ENCODE data around the gene INHBC. TPM values are rescaled to one million over a fixed set of nuclear protein-coding genes. Genes with fewer than 3 reads are reported as not detected.
A peak's percentile ranks its signal among the peaks of the same experiment; 100 is the strongest.
"Not testable (repeated sequence)": the region's sequence is repeated elsewhere in the genome, so short reads cannot be mapped to it uniquely, and the experiment has no call there.

The INHBC gene
- total RNA-seq, 2 donors from 2014 or later: not detected

- TF ChIP-seq CTCF (conservative IDR thresholded peaks at IDR 0.05): no peak
- peak overlapping the region; percentile 30 for H3K27ac Mint-ChIP-seq
- 89 to 93% methylated on average over 5 of the region's 5 CpGs for WGBS, 2 experiments (ENCODE audit: insufficient coverage in 1 of 2, insufficient read length in 1 of 2)
These were observed 33.4 kb upstream of the INHBC start for GRCh38 chr12:57401165-57401564.

GRCh38 chr12:57402156-57402555, 32.4 kb upstream of the INHBC start:
- not testable (repeated sequence) for H3K27ac Mint-ChIP-seq

More at GRCh38 chr12:57401165-57401564, 33.4 kb upstream of the INHBC start:
- no peaks in the 10 kb centered on the region for H3K27me3 Mint-ChIP-seq (ENCODE audit: insufficient read depth)
- H3K4me3 Mint-ChIP-seq: no peak overlapping the region
- Histone ChIP-seq H3K27me3 (ENCODE audit: control insufficient read depth, insufficient read depth, low read length, poor library complexity, severe bottlenecking) (no peaks in the 10 kb centered on the region), H3K4me3 (ENCODE audit: low read length) (no peak overlapping the region), H3K36me3 (ENCODE audit: control insufficient read depth, insufficient read depth, low read length) (no peaks in the 10 kb centered on the region), H3K9me3 (ENCODE audit: control insufficient read depth, low read length) (no peaks in the 10 kb centered on the region), H3K27ac (ENCODE audit: low read depth, low read length) (no peak overlapping the region), H3K4me1 (ENCODE audit: control insufficient read depth, insufficient read depth, low read length) (no peaks in the 10 kb centered on the region), H3K9ac (ENCODE audit: extremely low read depth, low read length, poor library complexity, severe bottlenecking) (no peak overlapping the region)
- H3K9me3 Mint-ChIP-seq: no peaks in the 10 kb centered on the region
- peaks cover 7% of the 10 kb centered on the region for H3K36me3 Mint-ChIP-seq (ENCODE audit: low read depth)
- peaks cover 8% of the 10 kb centered on the region for H3K4me1 Mint-ChIP-seq
- DNase-seq: no peak

GRCh38 chr12:57404966-57405640, 29.5 kb upstream of the INHBC start:
- no peaks in the 10 kb centered on the region for H3K27me3 ChIP-seq (ENCODE audit: control insufficient read depth, insufficient read depth, low read length, poor library complexity, severe bottlenecking)
- H3K9ac ChIP-seq (ENCODE audit: extremely low read depth, low read length, poor library complexity, severe bottlenecking): no peak overlapping the region
- no peaks in the 10 kb centered on the region for H3K36me3 ChIP-seq (ENCODE audit: control insufficient read depth, insufficient read depth, low read length)
- no peaks in the 10 kb centered on the region for H3K4me1 ChIP-seq (ENCODE audit: control insufficient read depth, insufficient read depth, low read length)
- Mint-ChIP-seq H3K27me3 (ENCODE audit: insufficient read depth) (no peaks in the 10 kb centered on the region), H3K9me3 (no peaks in the 10 kb centered on the region), H3K27ac (peak overlapping the region; percentile 64), H3K4me3 (no peak overlapping the region), H3K4me1 (no peaks in the 10 kb centered on the region), H3K36me3 (ENCODE audit: low read depth) (peaks cover 8% of the 10 kb centered on the region)
- no peaks in the 10 kb centered on the region for H3K9me3 ChIP-seq (ENCODE audit: control insufficient read depth, low read length)
- 94 to 100% methylated on average over 3 to 4 of the region's 5 CpGs for WGBS, 2 experiments (ENCODE audit: insufficient coverage in 1 of 2, insufficient read length in 1 of 2)
- TF ChIP-seq CTCF (conservative IDR thresholded peaks at IDR 0.05): no peak
- H3K27ac ChIP-seq (ENCODE audit: low read depth, low read length): no peak overlapping the region
- DNase-seq: no peak
- H3K4me3 ChIP-seq (ENCODE audit: low read length): no peak overlapping the region

More at GRCh38 chr12:57402156-57402555, 32.4 kb upstream of the INHBC start:
- not testable (repeated sequence) for H3K4me3 Mint-ChIP-seq; H3K9me3 ChIP-seq (ENCODE audit: control insufficient read depth, low read length); DNase-seq; H3K4me1 Mint-ChIP-seq; H3K27me3 Mint-ChIP-seq (ENCODE audit: insufficient read depth); H3K4me1 ChIP-seq (ENCODE audit: control insufficient read depth, insufficient read depth, low read length); H3K27me3 ChIP-seq (ENCODE audit: control insufficient read depth, insufficient read depth, low read length, poor library complexity, severe bottlenecking); H3K9ac ChIP-seq (ENCODE audit: extremely low read depth, low read length, poor library complexity, severe bottlenecking); H3K27ac ChIP-seq (ENCODE audit: low read depth, low read length); H3K36me3 Mint-ChIP-seq (ENCODE audit: low read depth); H3K4me3 ChIP-seq (ENCODE audit: low read length); H3K36me3 ChIP-seq (ENCODE audit: control insufficient read depth, insufficient read depth, low read length); H3K9me3 Mint-ChIP-seq
- 90 to 100% methylated on average over 2 to 4 of the region's 4 CpGs for WGBS, 2 experiments (ENCODE audit: insufficient coverage in 1 of 2, insufficient read length in 1 of 2)
